Neural cell (in vitro differentiated cells): ENCODE data around the gene PCCA. TPM values are rescaled to one million over a fixed set of nuclear protein-coding genes. Genes with fewer than 3 reads are reported as not detected.

Experiments
- H2AFZ ChIP-seq: fragments of 200-600, 300-800 bp; sonication (generic), shearing (Covaris generic); 2 replicates; pipeline ENCODE4 v1.6.0; 2014; ENCODE audit warnings: low read depth, mild to moderate bottlenecking, antibody characterized with exemption, low read length, moderate library complexity
- H3F3A ChIP-seq: fragments of 200-600 bp; shearing (Covaris generic); 2 replicates; pipeline ENCODE4 v1.6.1; 2016; ENCODE audit warnings: mild to moderate bottlenecking, moderate library complexity, mixed read lengths, antibody characterized with exemption, low read length; ENCODE audit not compliant: insufficient read depth, poor library complexity, severe bottlenecking
- H3K27ac ChIP-seq: fragments of 200-600, 300-800 bp; sonication (generic), shearing (Covaris generic); 2 replicates; pipeline ENCODE4 v1.5.1; 2014; ENCODE audit warnings: mild to moderate bottlenecking, low read length, moderate library complexity
- H3K27me3 ChIP-seq: fragments of 300-800, 200-600 bp; sonication (generic), shearing (Covaris generic); 2 replicates; pipeline ENCODE4 v1.6.0; 2014; ENCODE audit warnings: mild to moderate bottlenecking, low read depth, low read length, moderate library complexity; ENCODE audit not compliant: insufficient read depth
- H3K36me3 ChIP-seq: fragments of 300-800, 200-600 bp; sonication (generic), shearing (Covaris generic); 2 replicates; pipeline ENCODE4 v1.5.1; 2014; ENCODE audit warnings: mild to moderate bottlenecking, antibody characterized with exemption, low read length, moderate library complexity; ENCODE audit not compliant: insufficient read depth
- H3K4me2 ChIP-seq: fragments of 300-800, 200-600 bp; sonication (generic), shearing (Covaris generic); 2 replicates; pipeline ENCODE4 v1.6.0; 2014; ENCODE audit warnings: mild to moderate bottlenecking, low read length
- H3K4me3 ChIP-seq: fragments of 300-800, 200-600 bp; sonication (generic), shearing (Covaris generic); 2 replicates; pipeline ENCODE4 v1.5.1; 2014; ENCODE audit warnings: mild to moderate bottlenecking, low read length, moderate library complexity
- H3K79me2 ChIP-seq: fragments of 200-600 bp; shearing (Covaris generic); replicated peaks from 2 replicates; pipeline ENCODE4 v1.6.0; 2014; ENCODE audit warnings: mild to moderate bottlenecking, low read length, moderate library complexity; ENCODE audit not compliant: insufficient read depth
- H3K9ac ChIP-seq: fragments of 300-800, 200-600 bp; sonication (generic), shearing (Covaris generic); 2 replicates; pipeline ENCODE4 v1.6.1; 2016; ENCODE audit warnings: mild to moderate bottlenecking, low read length, mixed read lengths
- H3K9me2 ChIP-seq: fragments of 200-600 bp; shearing (Covaris generic); 2 replicates; pipeline ENCODE4 v1.6.1; 2016; ENCODE audit warnings: mild to moderate bottlenecking, low read length, mixed read lengths; ENCODE audit not compliant: insufficient read depth
- H3K9me3 ChIP-seq: fragments of 200-600, 300-800 bp; sonication (generic), shearing (Covaris generic); 2 replicates; pipeline ENCODE4 v1.6.1; 2016; ENCODE audit warnings: mild to moderate bottlenecking, mixed run types, low read length, moderate library complexity, mixed read lengths
- H4K20me1 ChIP-seq: fragments of 200-600 bp; shearing (Covaris generic); 2 replicates; pipeline ENCODE4 v1.6.1; 2016; ENCODE audit warnings: mild to moderate bottlenecking, mixed run types; ENCODE audit not compliant: insufficient read depth
- EP300 ChIP-seq: fragments of 450-650 bp; conservative IDR thresholded peaks from 2 replicates; pipeline ENCODE4 v1.6.1; 2014; ENCODE audit warnings: antibody characterized with exemption, mild to moderate bottlenecking, moderate library complexity; ENCODE audit not compliant: poor library complexity, severe bottlenecking
- EZH2 ChIP-seq: fragments of 200-600, 300-800 bp; shearing (Covaris generic), sonication (generic); IDR thresholded peaks from 2 replicates; pipeline ENCODE4 v1.6.1; 2014; ENCODE audit warnings: antibody characterized with exemption, low read length, borderline replicate concordance, mild to moderate bottlenecking; ENCODE audit not compliant: insufficient read depth, poor library complexity, severe bottlenecking
- MXI1 ChIP-seq: fragments of 450-650 bp; conservative IDR thresholded peaks from 2 replicates; pipeline ENCODE4 v1.6.1; 2014; ENCODE audit warnings: antibody characterized with exemption, mild to moderate bottlenecking; ENCODE audit not compliant: poor library complexity, severe bottlenecking
- POLR2AphosphoS5 ChIP-seq: IDR thresholded peaks from 2 replicates; pipeline ENCODE4 v1.6.1; 2012
- RAD21 ChIP-seq: fragments of 450-650 bp; conservative IDR thresholded peaks from 2 replicates; pipeline ENCODE4 v1.6.1; 2014; ENCODE audit warnings: antibody characterized with exemption, mild to moderate bottlenecking, moderate library complexity
- REST ChIP-seq: IDR thresholded peaks from 2 replicates; pipeline ENCODE4 v1.6.1; 2012; ENCODE audit warnings: borderline replicate concordance
- SMC3 ChIP-seq: fragments of 450-650 bp; conservative IDR thresholded peaks from 2 replicates; pipeline ENCODE4 v1.6.1; 2014; ENCODE audit warnings: antibody characterized with exemption, mild to moderate bottlenecking, moderate library complexity; ENCODE audit not compliant: poor library complexity
- TAF1 ChIP-seq: IDR thresholded peaks from 2 replicates; pipeline ENCODE4 v1.6.1; 2012; ENCODE audit warnings: low read depth
- polyA plus RNA-seq: library from polyadenylated mRNA; depleted of rRNA; stranded (reverse); fragments of >200 nt; gene quantifications from 2 replicates; pipeline ENCODE4 v1.2.3, GENCODE V29; 2014
- TF ChIP-seq, protein P1 (sequence below): fragments of 450-650 bp; IDR thresholded peaks from 2 replicates; pipeline ENCODE4 v1.5.1; 2014; ENCODE audit warnings: antibody characterized with exemption, mild to moderate bottlenecking, moderate library complexity; ENCODE audit not compliant: poor library complexity, severe bottlenecking

PCCA gene
- polyA plus RNA-seq, 1 donor from 2014 or later = 17.0 TPM

GRCh38 chr13:100517135-100517534, 428.2 kb downstream of the PCCA start:
- no peaks in the 10 kb centered on the region for H3K36me3 ChIP-seq
- TF ChIP-seq MXI1 (no peak), TAF1 (no peak), REST (no peak), EP300 (no peak), SMC3 (no peak), EZH2 (no peak), POLR2AphosphoS5 (no peak), RAD21 (no peak)
- TF ChIP-seq, protein P1, sequence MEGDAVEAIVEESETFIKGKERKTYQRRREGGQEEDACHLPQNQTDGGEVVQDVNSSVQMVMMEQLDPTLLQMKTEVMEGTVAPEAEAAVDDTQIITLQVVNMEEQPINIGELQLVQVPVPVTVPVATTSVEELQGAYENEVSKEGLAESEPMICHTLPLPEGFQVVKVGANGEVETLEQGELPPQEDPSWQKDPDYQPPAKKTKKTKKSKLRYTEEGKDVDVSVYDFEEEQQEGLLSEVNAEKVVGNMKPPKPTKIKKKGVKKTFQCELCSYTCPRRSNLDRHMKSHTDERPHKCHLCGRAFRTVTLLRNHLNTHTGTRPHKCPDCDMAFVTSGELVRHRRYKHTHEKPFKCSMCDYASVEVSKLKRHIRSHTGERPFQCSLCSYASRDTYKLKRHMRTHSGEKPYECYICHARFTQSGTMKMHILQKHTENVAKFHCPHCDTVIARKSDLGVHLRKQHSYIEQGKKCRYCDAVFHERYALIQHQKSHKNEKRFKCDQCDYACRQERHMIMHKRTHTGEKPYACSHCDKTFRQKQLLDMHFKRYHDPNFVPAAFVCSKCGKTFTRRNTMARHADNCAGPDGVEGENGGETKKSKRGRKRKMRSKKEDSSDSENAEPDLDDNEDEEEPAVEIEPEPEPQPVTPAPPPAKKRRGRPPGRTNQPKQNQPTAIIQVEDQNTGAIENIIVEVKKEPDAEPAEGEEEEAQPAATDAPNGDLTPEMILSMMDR = no peak
- H2AFZ ChIP-seq = no peak overlapping the region
- H3K9me3 ChIP-seq = no peaks in the 10 kb centered on the region
- H4K20me1 ChIP-seq = no peaks in the 10 kb centered on the region
- no peaks in the 10 kb centered on the region for H3K9me2 ChIP-seq
- no peak overlapping the region for H3K27ac ChIP-seq
- no peak overlapping the region for H3K4me2 ChIP-seq
- H3K4me3 ChIP-seq = no peak overlapping the region
- peaks cover 4% of the 10 kb centered on the region for H3K79me2 ChIP-seq
- no peak overlapping the region for H3K9ac ChIP-seq
- H3F3A ChIP-seq = no peaks in the 10 kb centered on the region
- H3K27me3 ChIP-seq = no peaks in the 10 kb centered on the region

DNA sequence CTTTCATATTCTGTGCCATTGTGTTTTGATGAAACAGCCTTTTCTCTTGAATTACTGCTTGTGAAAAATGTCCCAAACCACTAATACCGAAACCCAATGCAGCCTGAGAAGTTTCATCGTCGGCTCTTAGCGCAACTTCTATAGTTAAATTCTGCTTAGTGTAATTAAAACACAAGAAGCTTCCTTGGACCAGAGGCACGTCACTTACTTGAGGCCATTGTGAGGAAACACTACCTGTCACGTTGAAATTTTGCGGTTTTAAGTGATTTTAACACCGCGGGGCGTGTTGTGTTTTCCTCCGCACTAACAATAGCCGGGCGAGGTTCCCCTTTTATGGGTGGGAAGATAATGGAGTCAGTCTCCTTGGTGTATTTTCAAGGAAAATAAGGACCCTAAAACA, 428.8 kb downstream of the PCCA start:
- H3K4me3 ChIP-seq = no peak overlapping the region
- no peaks in the 10 kb centered on the region for H3K9me2 ChIP-seq
- H2AFZ ChIP-seq = no peak overlapping the region
- no peaks in the 10 kb centered on the region for H4K20me1 ChIP-seq
- no peak overlapping the region for H3K9ac ChIP-seq
- no peak overlapping the region for H3K4me2 ChIP-seq
- no peak overlapping the region for H3K27ac ChIP-seq
- H3K36me3 ChIP-seq = no peaks in the 10 kb centered on the region
- no peaks in the 10 kb centered on the region for H3F3A ChIP-seq
- TF ChIP-seq POLR2AphosphoS5 (no peak), EP300 (no peak), RAD21 (no peak), REST (no peak)
- peaks cover 4% of the 10 kb centered on the region for H3K79me2 ChIP-seq
- no peaks in the 10 kb centered on the region for H3K27me3 ChIP-seq
- H3K9me3 ChIP-seq = no peaks in the 10 kb centered on the region
